HCT116 (cell line): Measurements from ENCODE around the gene BHLHA9. TPM values are rescaled to one million over a fixed set of nuclear protein-coding genes. Genes with fewer than 3 reads are reported as not detected.

Experiments
- ATAC-seq: fragments of 200-7000 bp; cut with Tn5 transposase; 2 replicates; pipeline ENCODE4 v1.9.1; 2020; ENCODE audit warnings: mild to moderate bottlenecking, moderate library complexity
- BruUV-seq: library from RNA; stranded (reverse); fragments of 400-500 nt; replicated peaks from 2 replicates; lab custom pipeline; 2021; lab: Mats Ljungman, UMichigan
- CTCF ChIA-PET: fragments of 300-600 bp; sonication (Branson Sonifier 250); formaldehyde crosslinking; loops from one replicate; lab custom pipeline; 2021; ENCODE audit warnings: antibody characterized with exemption; lab: Charles Lee
- POLR2A ChIA-PET: fragments of 300-600, 350-600 bp; sonication (Branson Sonifier 250); formaldehyde crosslinking; loops from one replicate; lab custom pipeline; 2021; ENCODE audit warnings: antibody characterized with exemption; lab: Charles Lee
- RAD21 ChIA-PET, 2 experiments: fragments of 300-600 bp; sonication (Branson Sonifier 250); formaldehyde crosslinking; loops; one replicate each; lab custom pipeline; 2023; ENCODE audit warnings: low total read pairs in 2 of 2; ENCODE audit not compliant: uncharacterized antibody in 2 of 2, unreplicated experiment in 2 of 2, low non-redundant PET in 1 of 2; lab: Charles Lee
- DNase-seq: peaks from one replicate; pipeline ENCODE4 v3.0.0-alpha.2; 2010; ENCODE audit warnings: low read depth, low spot score
- H2AFZ ChIP-seq: fragments of 200-600 bp; shearing (Covaris generic), sonication (generic); 2 replicates; pipeline ENCODE4 v1.6.1; 2017; ENCODE audit warnings: low read depth, mixed run types, mixed read lengths, antibody characterized with exemption, low read length; ENCODE audit not compliant: poor library complexity, severe bottlenecking
- H3K27ac ChIP-seq: 2 replicates; pipeline ENCODE4 v1.5.1; 2012; ENCODE audit warnings: low read depth, low read length
- H3K27me3 ChIP-seq: fragments of 200-600 bp; sonication (generic); 2 replicates; pipeline ENCODE4 v1.6.1; 2016; ENCODE audit warnings: mixed run types, low read length, mixed read lengths; ENCODE audit not compliant: insufficient read depth
- H3K36me3 ChIP-seq, 2 experiments: fragments of 200-500 bp in 1 of 2; fragments of 200-600 bp in 1 of 2; sonication (Bioruptor generic) in 1 of 2; sonication (generic) in 1 of 2; 2 replicates each; pipeline versions ENCODE4 v1.5.1 to v1.6.1; 2014 to 2016; ENCODE audit warnings: low read length in 2 of 2, inconsistent platforms in 1 of 2, mixed read lengths in 1 of 2, mixed run types in 1 of 2; ENCODE audit not compliant: insufficient read depth in 2 of 2, control insufficient read depth in 1 of 2
- H3K4me1 ChIP-seq, 2 experiments: fragments of 200-600 bp in 1 of 2; sonication (generic) in 1 of 2; 2 replicates each; pipeline versions ENCODE4 v1.5.1 to v1.6.1; 2012 to 2017; ENCODE audit warnings: low read length in 2 of 2, inconsistent platforms in 1 of 2, mild to moderate bottlenecking in 1 of 2, mixed read lengths in 1 of 2, mixed run types in 1 of 2, moderate library complexity in 1 of 2; ENCODE audit not compliant: insufficient read depth in 2 of 2, control insufficient read depth in 1 of 2
- H3K4me2 ChIP-seq: fragments of 200-600 bp; sonication (generic); 2 replicates; pipeline ENCODE4 v1.6.1; 2017; ENCODE audit warnings: mixed run types, low read length, mixed read lengths
- H3K4me3 ChIP-seq, 2 experiments: fragments of 200-600 bp in 1 of 2; sonication (generic) in 1 of 2; replicated peaks in 1 of 2; 2 replicates each; pipeline ENCODE4 v1.5.1; 2011 to 2016; ENCODE audit warnings: low read length in 2 of 2, control low read depth in 1 of 2, low read depth in 1 of 2, mild to moderate bottlenecking in 1 of 2, mixed read lengths in 1 of 2, mixed run types in 1 of 2
- H3K79me2 ChIP-seq: fragments of 200-600 bp; sonication (generic); 2 replicates; pipeline ENCODE4 v1.6.1; 2017; ENCODE audit warnings: mild to moderate bottlenecking, mixed run types, low read length, moderate library complexity, mixed read lengths; ENCODE audit not compliant: insufficient read depth
- H3K9ac ChIP-seq: fragments of 200-600 bp; sonication (generic); 2 replicates; pipeline ENCODE4 v1.6.1; 2016; ENCODE audit warnings: low read length, mixed read lengths
- H3K9me2 ChIP-seq: fragments of 200-600 bp; sonication (generic), shearing (Covaris generic); 2 replicates; pipeline ENCODE4 v1.6.1; 2017; ENCODE audit warnings: mixed run types, mild to moderate bottlenecking, moderate library complexity; ENCODE audit not compliant: insufficient read depth
- H3K9me3 ChIP-seq, 2 experiments: fragments of 200-500 bp in 1 of 2; fragments of 200-600 bp in 1 of 2; sonication (Bioruptor generic) in 1 of 2; sonication (generic) in 1 of 2; 2 replicates each; pipeline ENCODE4 v1.6.1; 2014 to 2017; ENCODE audit warnings: low read length in 2 of 2, mixed read lengths in 2 of 2, inconsistent platforms in 1 of 2, low read depth in 1 of 2, mild to moderate bottlenecking in 1 of 2, mixed run types in 1 of 2, moderate library complexity in 1 of 2; ENCODE audit not compliant: control insufficient read depth in 1 of 2, insufficient read depth in 1 of 2
- H4K20me1 ChIP-seq: fragments of 200-600 bp; sonication (generic), shearing (Covaris generic); 2 replicates; pipeline ENCODE4 v1.6.1; 2017; ENCODE audit warnings: mixed run types, mild to moderate bottlenecking, moderate library complexity; ENCODE audit not compliant: insufficient read depth
- CTCF ChIP-seq, 3 experiments: fragments of 200-600 bp in 1 of 3; sonication (generic) in 1 of 3; IDR thresholded peaks in 2 of 3; conservative IDR thresholded peaks in 1 of 3; 2 replicates each; pipeline ENCODE4 v1.5.1; 2012 to 2017; ENCODE audit warnings: low read depth in 2 of 3, low read length in 2 of 3, antibody characterized with exemption in 1 of 3, borderline replicate concordance in 1 of 3, control low read depth in 1 of 3, mild to moderate bottlenecking in 1 of 3, mixed read lengths in 1 of 3, mixed run types in 1 of 3, moderate library complexity in 1 of 3; ENCODE audit not compliant: insufficient read depth in 1 of 3
- EGR1 ChIP-seq: IDR thresholded peaks from 2 replicates; pipeline ENCODE4 v1.6.1; 2012; ENCODE audit warnings: low read depth
- ELF1 ChIP-seq: IDR thresholded peaks from 2 replicates; pipeline ENCODE4 v1.6.1; 2012; ENCODE audit warnings: low read depth, borderline replicate concordance
- FOSL1 ChIP-seq: IDR thresholded peaks from 2 replicates; pipeline ENCODE4 v1.6.1; 2012; ENCODE audit warnings: low read depth
- JUND ChIP-seq: IDR thresholded peaks from 2 replicates; pipeline ENCODE4 v1.6.1; 2012
- POLR2A ChIP-seq: IDR thresholded peaks from 2 replicates; pipeline ENCODE4 v1.7.0; 2011; ENCODE audit warnings: borderline replicate concordance; ENCODE audit not compliant: insufficient read depth, insufficient read length; ENCODE audit errors: extremely low read depth
- POLR2AphosphoS5 ChIP-seq: IDR thresholded peaks from 2 replicates; pipeline ENCODE4 v1.6.1; 2011; ENCODE audit warnings: mild to moderate bottlenecking, low read depth, low read length, moderate library complexity
- RAD21 ChIP-seq: IDR thresholded peaks from 2 replicates; pipeline ENCODE4 v1.6.1; 2012; ENCODE audit warnings: low read depth, mild to moderate bottlenecking
- SIN3A ChIP-seq: IDR thresholded peaks from 2 replicates; pipeline ENCODE4 v1.6.1; 2012; ENCODE audit warnings: low read depth
- SRF ChIP-seq: IDR thresholded peaks from 2 replicates; pipeline ENCODE4 v1.6.1; 2012; ENCODE audit warnings: low read depth
- YY1 ChIP-seq: IDR thresholded peaks from 2 replicates; pipeline ENCODE4 v1.6.1; 2011; ENCODE audit warnings: low read length, low read depth, moderate library complexity, mild to moderate bottlenecking; ENCODE audit not compliant: insufficient replicate concordance; ENCODE audit errors: extremely low read depth
- ZNF274 ChIP-seq: fragments of 200-500 bp; sonication (Bioruptor generic); IDR thresholded peaks from 2 replicates; pipeline ENCODE4 v1.6.1; 2014; ENCODE audit warnings: mild to moderate bottlenecking, low read depth, low read length, inconsistent platforms
- intact Hi-C: fragments of 100-400 bp; cut with micrococcal nuclease; formaldehyde crosslinking; loops from 2 replicates; pipeline ENCODE4 v1.10.0; 2022
- total RNA-seq: library from RNA; stranded (reverse); gene quantifications from one replicate; pipeline ENCODE4 v1.2.1, GENCODE V29; 2021; ENCODE audit not compliant: unreplicated experiment

The BHLHA9 gene
- total RNA-seq, 1 experiment from 2014 or later = not detected

GRCh38 chr17:1315409-1315808 is 45.2 kb downstream of the BHLHA9 start:
- intact Hi-C loops = no loop called here
- H3K9me3 ChIP-seq = no peaks in the 10 kb centered on the region
- no peak for TF ChIP-seq JUND
- no peak for TF ChIP-seq RAD21
- no peak for TF ChIP-seq FOSL1
- TF ChIP-seq ZNF274 = no peak
- TF ChIP-seq SRF = no peak
- no peak for TF ChIP-seq POLR2A
- TF ChIP-seq YY1 = no peak
- no peak for TF ChIP-seq EGR1
- no peak for TF ChIP-seq SIN3A
- no peak for TF ChIP-seq POLR2AphosphoS5
- no peak for TF ChIP-seq CTCF (IDR thresholded peaks at IDR 0.05 in 2 of 3, conservative IDR thresholded peaks at IDR 0.05 in 1 of 3; ENCODE audit: borderline replicate concordance in 1 of 3, insufficient read depth in 1 of 3, low read depth in 2 of 3, low read length in 2 of 3)
- no peak for TF ChIP-seq ELF1
- TF ChIP-seq, all 23 proteins: peak for 0
- Histone ChIP-seq H3K79me2 (no peaks in the 10 kb centered on the region), H3K4me1 (no peaks in the 10 kb centered on the region; a peak in 1 of 4 replicates), H3K36me3 (no peaks in the 10 kb centered on the region), H3K4me3 (no peak overlapping the region), H2AFZ (no peak overlapping the region), H4K20me1 (no peaks in the 10 kb centered on the region), H3K4me2 (no peak overlapping the region), H3K9me2 (no peaks in the 10 kb centered on the region), H3K9ac (no peak overlapping the region), H3K27ac (no peak overlapping the region), H3K27me3 (0 out of 2 replicates have a peak, but pooled peaks cover 8% of the 10 kb centered on the region)
- BruUV-seq = no TSS peak
- ATAC-seq (no peak), DNase-seq (no peak)
- ChIA-PET RAD21 (no interaction called here), CTCF (interaction anchor here (1.7 kb wide), 1 partner anchor 17 kb away, joined by 5 read pairs; no protein-coding TSS in a partner anchor), POLR2A (no interaction called here)
